Stimulated activated CD4-positive, alpha-beta T cell treated with anti-CD3 and anti-CD28 coated beads, TNF-alpha, amount 100 ng/mL, for 24 hours (primary cell): Measurements from ENCODE around the gene DACT2.
"Not testable (repeated sequence)": the region's sequence is repeated elsewhere in the genome, so short reads cannot be mapped to it uniquely, and the experiment has no call there.

Source experiments
- DNase-seq, 3 experiments: peaks; one replicate each; pipeline ENCODE4 v3.0.0-alpha.2; 2020; ENCODE audit warnings: low read depth in 3 of 3

DACT2 gene

DNA sequence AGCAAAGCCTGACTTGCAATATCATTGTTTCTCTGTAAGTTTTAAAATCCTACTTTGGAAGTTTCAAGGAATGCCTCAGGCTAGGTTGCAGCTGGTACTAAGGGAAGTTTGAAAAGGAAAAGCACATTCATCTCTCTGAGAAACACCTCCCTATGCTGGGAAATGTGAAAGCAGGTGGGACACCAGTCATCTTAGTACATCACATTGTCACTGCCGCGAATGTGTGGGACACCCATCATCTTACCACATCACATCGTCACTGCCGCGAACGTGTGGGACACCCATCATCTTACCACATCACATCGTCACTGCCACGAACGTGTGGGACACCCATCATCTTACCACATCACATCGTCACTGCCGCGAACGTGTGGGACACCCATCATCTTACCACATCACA is 38.3 kb downstream of the DACT2 start:
- DNase-seq: not testable (repeated sequence)

DNA sequence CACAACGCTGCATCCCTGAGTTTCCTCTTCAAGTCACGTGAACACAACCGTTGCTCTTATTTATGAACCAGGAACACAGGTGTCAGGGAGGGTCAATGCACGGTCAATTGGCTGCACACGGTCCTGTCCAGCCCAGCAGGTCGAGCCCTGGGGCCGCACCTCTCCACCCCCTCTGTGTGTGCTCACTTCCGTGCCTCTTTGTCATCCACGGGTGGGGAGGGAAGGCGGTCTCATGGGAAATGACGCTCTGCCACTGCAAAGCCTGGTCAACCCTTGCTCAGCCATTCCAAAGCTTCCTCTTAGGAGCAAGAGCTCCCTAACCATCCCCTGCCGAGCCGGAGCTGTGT is 38.7 kb downstream of the DACT2 start:
- no peak for DNase-seq

DNA sequence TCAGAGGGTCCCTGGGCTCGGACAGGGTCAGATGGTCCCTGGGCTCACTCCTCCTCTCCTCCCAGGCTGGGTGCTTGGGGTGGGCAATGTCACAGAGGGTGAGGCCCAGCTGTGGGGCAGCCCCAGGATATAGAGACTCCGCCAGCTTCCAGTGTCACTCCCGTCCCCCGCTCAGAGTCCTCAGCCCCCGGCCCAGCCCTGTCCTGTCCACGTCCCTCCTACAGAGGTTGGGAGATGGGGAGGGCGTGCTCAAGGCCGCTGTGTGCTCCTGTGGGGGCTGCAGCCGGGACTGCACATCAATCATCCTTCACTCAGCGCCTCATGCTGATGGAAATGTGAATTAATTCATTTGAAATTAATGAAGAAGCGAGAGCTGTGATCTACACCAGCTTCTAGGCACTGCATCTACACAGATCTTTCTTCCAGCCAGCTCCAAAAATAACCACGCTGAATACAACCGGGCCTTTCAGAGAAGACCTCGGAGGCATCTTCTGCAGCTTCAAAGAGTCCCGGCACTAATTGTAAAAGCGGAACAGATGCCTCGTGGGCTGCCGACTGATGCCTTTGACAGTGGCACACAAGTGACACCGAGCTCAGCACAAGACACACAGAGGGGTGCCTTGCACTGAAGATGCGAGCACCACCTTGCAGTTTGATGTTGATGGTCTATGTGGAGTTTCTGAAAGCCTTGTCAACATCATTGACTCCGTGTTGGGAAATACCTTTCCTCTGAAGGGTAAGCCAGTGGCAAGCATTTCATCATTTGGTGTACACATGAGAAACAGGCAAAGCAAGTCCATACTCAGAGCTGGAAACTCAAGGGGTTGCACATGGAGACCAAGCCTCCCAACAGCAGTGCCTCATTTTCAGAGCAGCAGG is 39.3 kb downstream of the DACT2 start:
- DNase-seq: no peak

DNA sequence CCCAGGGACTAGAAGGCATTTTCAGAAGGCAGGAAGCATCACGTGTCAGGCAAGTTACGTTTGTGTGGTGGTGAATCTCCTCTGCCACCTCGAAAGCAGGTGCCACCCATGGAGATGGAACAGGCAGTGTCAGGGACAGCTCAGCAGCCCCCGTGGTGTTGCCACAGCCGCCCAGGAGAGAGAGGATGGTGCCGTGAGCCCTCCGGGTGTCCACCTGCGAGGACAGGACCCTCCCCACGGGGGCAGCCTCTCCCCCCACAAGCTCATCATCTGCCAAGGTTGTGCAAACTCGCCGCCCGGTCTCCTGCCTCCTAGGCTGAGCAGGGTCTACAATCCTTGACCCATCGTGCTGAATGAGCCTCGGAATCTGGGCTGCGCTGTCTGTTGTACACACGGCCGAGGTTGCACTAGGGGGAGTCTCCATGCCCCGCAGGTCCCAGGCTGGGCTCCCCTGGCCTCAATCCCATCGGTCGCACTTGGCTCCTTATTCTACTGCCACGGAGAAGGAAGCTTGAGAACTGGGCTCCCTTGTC is 40.1 kb downstream of the DACT2 start:
- DNase-seq: no peak

DNA sequence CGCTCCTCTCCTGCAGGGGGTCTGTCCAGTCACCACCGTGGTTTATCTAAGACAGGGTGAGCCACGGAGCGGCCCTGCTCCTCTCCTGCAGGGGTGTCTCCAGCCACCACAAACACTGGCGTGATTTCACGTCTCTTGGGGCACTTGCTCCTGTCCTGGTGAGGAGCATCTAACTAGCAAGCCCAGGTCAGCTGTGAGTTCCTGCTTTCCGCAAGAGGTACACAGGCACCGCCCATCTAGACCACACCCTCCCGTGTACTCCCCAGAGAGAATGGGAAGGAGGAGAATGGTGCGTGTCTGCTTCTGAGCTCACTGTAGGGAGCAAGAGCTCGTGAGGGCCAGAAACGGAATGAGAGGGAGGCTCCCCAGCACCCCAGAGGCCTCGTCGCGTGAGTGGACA is 40.7 kb downstream of the DACT2 start:
- DNase-seq: no peak

DNA sequence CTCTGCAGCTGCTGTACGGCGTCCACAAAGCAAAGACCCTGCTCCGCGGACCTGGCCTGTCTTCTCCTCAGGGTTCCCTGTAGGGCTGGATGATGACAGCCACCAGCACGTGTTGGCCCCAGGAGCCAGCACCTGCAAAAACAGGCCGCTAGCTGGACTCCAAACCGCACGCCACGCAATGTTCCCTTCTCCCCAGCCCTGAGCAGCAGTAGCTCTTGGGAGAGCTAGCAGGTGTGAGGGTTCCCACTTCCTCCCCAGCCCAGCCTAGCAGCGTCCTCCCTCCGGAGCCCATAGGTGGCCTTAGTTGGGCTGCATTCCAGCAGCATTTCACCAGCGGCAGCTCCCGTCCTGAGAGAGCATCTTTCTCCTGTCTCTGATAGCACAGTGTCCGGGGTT is 42.3 kb downstream of the DACT2 start:
- no peak for DNase-seq

DNA sequence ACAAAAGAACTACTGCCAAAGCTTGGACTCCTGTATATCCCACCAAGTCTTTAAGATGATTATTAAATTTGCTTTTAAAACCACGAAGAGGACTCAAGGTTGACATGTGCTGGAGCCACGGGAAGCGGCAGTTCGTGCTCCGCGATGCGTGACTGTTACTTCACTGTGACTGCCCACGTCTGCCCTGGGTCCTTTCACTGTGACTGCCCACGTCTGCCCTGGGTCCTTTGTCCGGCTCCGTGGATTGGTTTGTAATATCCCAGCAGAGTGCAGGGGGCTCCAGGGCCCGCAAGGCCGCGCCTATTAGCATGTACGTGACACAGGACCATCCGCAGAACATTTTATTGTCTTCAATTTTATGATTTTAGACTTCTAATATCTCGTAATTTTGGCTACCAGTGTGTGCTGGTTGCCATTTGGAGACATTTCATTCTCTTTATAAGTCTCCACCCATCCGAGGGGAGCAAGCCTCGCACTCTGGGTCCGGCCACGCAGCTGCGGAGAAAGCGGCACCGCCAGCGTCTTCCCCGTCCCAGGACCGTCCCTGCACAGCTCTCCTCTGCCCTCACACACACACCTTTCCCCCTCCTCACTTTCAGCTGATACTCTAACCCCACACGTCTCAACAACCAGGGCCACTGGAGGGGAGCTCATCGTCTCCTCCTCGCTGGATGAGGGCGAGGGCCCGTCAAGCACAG is 42.9 kb downstream of the DACT2 start:
- DNase-seq: no peak

DNA sequence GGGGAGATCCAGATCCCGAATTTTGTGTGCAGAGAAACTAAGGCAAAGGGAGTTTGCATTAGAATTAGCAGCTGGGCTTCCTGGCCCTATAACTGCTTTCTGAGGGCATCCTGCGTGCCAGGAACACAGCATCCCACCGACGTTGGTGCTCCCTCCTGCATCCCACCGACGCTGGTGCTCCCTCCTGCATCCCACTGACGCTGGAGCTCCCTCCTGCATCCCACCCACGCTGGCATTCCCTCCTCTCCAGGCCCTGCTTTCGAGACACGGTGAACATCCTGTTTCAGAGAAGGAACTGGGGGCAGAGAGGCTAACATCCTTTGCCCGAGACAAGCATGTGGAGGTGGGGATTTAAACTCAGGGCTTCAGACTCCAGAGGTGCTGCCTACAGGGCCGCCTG is 44.4 kb downstream of the DACT2 start:
- no peak for DNase-seq

DNA sequence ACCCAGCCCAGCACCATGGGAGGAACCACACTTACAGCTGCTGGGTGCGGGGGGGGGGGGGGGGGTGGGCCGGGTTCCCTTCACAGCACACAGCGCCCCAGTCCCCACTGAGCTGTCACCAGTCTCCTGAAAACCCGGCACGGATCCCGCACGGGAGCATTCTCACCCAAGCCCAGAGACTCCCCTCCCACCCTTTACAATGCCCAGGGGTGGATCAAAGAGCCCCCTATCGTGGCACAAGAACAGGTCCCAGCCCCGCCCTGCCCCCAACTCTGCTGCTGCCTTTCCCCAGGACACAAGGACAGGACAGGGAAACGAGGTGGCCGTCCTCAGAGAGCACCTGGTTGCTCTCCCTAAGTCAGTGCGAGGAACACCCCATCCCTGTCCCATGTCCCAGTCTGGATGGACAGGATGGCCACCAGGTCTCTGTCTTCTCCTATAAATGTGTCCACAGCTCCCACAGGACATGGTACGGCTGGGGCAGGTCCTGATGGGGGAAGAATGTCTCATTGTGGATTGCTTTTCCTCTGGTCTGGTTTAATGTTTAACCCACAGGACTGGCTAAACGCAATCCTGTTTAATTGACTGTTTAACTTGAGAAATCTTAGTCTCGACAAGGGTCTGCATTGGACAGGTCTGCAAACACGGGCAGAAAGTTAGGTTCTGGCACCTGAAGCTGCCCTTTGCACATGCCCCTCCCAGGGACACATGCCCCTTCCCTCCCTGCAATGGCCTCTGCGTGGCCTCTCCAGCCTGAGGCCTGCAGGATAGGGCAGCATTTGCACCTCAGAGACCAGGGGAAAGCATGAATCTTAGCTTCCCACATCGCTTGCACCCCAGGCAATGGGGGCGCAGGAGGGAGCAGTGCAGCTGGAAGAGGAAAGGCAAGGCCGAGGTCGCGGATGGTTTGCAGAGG is 45.3 kb downstream of the DACT2 start:
- no peak for DNase-seq

DNA sequence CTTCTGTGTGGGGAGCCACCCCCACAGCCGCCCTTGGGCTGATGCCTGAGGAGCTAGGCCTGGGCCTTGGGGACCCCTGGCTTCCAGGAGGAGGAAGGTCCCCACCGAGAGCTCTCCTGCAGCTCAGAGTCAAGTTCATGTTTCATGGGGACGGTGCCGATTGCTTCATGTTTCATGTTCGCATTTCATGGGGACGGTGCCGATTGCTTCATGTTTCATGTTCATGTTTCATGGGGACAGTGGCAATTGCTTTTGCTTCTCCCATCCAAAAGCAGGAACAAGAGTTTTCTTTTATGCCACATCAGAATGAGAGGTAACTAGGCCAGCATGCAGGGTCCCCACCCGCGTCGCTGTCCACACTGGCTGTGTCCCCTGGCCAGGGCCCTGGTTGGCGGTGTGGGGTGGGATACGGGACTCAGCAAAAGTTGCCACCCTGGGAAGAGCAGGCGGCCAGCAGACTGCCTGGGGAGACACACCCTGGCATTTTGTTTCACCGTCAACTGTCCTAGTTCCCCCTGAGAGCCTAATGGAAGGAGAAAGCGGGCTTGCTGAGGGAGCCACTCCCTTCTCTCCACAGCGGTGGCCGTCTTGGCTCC is 46.0 kb downstream of the DACT2 start:
- no peak for DNase-seq

DNA sequence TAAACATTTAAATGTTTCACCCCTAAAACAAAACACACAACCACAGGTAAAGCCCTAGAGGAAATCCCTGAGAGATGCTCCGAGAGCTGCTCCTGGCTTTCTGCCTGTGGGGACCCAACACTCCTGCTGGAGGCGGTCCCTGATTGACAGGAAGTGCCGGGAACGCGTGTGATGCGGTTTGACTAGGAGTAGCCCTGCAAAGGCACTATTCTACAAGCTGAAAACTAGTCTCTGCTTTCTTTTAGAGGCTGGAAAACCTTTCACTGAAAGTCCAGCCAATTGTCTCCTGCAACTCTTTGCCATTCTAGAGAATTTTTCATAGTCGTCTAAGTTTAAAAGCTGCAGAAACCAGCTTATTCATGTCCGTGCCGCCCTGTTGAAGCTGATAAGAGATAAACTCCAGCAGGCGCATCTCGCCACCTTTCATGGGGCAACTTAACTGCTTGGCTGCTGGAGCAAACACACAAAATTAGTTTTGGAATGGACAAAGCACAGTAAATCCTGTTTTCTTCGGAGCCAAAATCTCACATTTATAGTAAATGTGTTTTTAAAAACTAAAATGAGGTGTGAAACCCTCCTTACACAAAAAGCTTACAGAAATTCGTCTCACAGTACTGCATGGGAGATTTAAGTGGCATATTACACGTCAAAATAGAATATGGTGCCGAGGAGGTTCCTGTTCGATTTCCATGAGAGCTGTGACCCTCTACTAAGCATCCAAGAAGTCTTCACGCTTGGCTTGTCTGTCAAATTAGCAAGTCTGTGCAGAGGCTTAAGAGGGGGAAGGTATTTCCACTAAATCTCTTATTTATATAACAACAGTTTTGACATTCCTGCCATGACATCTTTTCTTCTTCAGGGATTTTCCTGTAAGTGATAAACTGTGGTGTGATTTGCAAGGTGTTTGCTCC is 46.9 kb downstream of the DACT2 start:
- DNase-seq: no peak

DNA sequence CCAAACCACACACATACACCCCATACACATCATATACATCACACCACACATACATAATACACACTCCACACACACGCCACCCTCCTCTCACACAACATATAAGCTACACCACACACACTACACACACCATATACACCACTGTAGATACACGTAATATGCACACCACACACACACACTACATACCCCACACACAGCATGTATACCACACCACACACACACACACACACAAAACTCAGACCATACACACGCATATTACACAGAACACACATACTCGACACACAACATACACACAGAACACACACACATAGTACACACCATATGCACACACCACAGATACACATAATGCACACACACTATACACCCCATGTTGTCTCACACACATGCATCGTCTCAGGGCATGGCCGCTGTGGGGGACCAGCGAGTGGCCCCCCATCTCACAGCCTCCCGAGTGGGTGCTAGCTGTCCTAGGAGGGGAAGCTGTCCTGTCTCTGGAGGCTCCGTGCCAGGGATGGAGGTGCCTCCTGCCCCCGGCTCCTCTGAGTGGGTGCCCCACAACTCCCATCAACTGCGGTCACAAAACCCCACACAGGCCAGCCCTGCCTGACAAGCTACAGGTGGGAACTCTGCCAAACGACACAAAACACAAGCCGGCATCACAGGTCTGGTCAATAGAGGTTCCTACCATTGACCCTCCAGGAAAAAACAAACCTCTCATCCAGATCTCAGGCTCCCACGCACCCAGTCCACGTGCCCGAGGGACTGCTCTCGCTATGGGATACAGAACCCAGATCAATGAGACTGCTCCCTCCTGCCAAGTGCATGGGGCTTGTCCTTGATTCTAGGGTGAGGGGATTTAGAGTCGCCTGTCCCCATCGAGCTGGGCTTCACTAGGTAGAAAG is 49.1 kb downstream of the DACT2 start:
- DNase-seq: no peak

DNA sequence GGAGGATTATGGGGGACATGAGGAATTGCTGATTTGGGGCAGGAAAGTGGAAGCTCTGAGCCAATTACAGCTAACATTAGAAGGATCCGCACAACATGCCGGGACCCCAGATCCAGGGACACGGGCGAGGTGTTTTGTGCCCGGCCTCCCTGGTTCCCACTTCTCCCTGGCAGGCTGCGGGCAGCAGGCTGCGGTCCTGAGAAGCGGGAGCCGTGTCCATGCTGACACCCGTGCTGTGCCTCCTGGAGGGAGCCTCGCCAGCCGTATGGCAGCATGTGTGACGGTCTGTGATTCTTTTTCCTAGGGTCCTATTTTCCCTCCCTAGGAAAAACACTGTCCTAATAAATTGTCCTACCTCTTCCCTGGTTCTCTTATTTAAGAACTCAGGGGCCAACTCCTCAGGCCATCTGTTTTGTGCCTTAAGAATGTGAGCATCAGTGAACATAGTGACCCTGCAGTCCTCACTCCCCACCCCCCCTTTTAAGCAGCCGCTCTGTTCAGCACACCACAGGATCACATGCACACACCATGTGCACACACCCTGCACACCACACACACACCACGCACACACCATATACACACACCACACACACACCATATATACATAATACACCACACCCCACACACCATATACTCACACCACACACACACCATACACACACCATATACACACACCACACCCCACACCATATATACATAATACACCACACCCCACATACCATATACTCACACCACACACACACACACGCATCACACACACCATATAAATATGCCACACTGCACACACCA is 49.9 kb downstream of the DACT2 start:
- no peak for DNase-seq

DNA sequence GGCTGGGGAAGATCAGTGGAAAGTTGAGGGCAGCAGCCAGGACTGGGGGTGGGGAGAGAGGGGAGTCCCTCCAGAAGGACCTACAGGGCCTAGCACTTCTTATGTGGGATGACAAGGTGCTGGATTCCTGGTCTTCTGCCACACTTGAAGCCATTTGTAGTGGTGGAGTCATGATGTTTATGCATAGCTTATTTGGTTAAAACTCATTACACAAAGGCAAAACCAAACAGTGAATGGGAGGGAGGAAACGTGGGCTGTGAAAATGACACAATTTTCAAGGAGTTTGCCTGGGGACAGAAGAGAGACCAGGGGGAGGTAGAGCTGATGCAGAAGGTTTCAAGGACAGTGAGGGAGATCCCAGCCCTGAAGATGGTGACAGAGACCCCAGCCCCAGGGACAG is 50.8 kb downstream of the DACT2 start:
- no peak for DNase-seq

DNA sequence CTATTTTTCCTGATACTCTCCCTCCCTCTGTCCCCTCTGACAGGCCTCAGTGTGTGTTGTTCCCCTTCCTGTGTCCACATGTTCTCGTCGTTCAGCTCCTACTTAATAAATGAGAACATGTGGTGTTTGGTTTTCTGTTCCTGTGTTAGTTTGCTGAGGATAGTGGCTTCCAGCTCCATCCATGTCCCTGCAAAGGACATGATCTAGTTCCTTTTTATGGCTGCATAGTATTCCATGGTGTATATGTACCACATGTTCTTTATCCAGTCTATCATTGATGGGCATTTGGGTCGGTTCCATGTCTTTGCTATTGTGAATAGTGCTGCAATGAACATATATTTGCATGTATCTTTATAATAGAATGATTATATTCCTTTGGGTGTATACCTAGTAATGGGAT is 51.8 kb downstream of the DACT2 start:
- DNase-seq: not testable (repeated sequence)

DNA sequence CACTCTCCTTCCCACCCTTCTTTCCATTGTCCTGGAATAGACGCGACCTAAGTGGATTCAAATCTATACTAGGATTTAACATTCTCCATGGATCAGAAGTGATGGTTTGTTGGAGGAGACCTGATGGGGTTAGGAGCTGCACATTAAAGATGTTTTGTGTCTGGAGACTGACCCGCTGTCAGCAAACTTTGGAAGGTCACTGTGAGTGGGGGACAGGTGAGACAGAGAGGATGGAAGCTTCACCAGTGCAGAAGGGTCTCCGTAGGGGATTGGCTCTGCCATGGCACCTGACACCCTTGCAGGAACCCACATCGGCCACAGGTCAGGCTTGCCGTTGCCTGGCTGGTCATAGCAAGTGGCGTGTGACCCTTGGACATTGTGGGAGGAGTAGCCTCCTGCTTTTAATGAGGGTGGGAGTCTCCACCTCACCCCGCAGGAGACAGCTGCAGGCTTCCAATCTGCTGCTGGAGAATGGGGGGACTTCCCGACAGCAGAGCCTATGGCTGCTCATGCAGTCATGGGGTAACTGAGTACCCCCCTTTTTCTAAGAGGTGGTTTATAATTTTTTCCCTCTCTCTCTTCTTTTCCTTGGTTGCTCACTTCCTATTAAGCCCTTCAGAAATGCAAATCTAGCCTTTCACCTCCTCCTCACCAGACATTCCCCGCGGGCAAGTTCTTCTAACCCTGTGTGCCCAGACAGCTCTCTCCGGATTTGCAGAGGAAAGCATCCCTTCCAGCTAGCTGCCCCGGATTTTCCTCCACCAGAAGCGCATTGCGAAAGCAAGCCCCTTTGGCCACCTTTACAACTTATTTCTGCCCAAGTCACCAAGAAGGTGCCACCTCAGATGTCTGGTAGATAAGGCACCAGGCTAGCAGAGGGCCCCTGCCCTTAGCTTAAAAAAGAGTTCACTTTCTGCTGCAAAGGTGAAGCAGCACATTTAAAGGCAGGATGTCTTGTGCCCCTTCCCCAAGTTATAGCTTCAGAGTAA is 53.5 kb downstream of the DACT2 start:
- no peak for DNase-seq

DNA sequence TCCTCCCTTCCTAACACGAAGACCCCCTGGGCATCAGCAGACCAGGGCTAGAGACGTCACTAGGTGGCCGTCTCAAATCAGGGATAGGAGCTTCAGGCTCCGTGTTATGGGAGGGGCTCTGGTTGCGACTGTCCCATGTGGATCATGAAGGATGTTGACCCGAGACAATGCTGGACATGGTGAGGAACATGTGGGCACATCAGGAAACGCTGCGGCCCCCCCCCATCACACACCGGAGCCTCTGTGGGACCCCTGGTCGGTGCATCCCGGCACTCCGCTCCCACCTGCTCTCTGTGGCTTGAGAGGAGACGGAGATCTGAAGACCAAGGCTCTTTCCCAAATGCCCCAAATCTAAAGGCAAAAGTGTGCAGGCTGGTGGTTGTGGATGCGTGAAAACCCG is 54.2 kb downstream of the DACT2 start:
- DNase-seq: no peak
